BE2C (cell line): ENCODE data around the gene NOL12.
"Not testable (repeated sequence)": the region's sequence is repeated elsewhere in the genome, so short reads cannot be mapped to it uniquely, and the experiment has no call there.

Experiments used
- DNase-seq: peaks from one replicate; pipeline ENCODE4 v3.0.0-alpha.2; 2020
- H3K27me3 ChIP-seq: fragments of 250-450 bp; sonication (Bioruptor Pico); 2 replicates; pipeline ENCODE4 v1.5.1; 2020; ENCODE audit warnings: mild to moderate bottlenecking
- H3K36me3 ChIP-seq: fragments of 250-450 bp; sonication (Bioruptor Pico); 2 replicates; pipeline ENCODE4 v1.5.1; 2020; ENCODE audit warnings: mild to moderate bottlenecking
- H3K4me1 ChIP-seq: fragments of 250-450 bp; sonication (Bioruptor Pico); 2 replicates; pipeline ENCODE4 v1.5.1; 2020
- H3K4me3 ChIP-seq: 2 replicates; pipeline ENCODE4 v1.5.1; 2011; ENCODE audit warnings: low read depth, low read length
- H3K9me3 ChIP-seq: fragments of 250-450 bp; sonication (Bioruptor Pico); 2 replicates; pipeline ENCODE4 v1.5.1; 2020
- TF ChIP-seq, protein P1 (sequence below): IDR thresholded peaks from 2 replicates; pipeline ENCODE4 v1.5.1; 2012; ENCODE audit warnings: mild to moderate bottlenecking, low read depth, low read length

NOL12 gene

DNA sequence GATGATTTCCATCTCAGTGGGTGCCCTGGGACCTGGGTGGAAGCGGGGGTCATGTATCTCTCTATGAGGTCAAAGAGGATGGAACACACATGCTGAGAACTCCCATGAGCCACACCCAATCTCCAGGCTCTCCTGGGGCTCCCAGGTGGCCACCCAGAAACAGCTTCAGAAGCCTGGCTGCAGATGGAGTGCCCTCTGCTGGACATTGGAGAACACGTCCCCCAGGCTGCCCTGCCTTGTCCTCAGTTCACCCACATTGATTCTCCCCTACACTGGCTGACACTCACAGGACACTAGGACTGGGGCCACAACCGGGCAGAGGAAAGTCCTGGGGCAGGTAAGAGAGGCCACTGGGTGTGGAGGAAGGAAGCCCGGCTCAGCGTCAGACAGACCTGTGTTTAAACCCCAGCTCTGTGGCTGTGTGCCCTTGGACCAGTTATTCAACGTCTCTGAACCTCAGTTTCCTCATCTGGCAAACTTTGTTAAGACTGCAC lies 4.5 kb upstream of the NOL12 start:
- Histone ChIP-seq H3K4me1 (peaks cover under 1% of the 10 kb centered on the region; the same call in 1 of the 2 replicates), H3K36me3 (no peaks in the 10 kb centered on the region), H3K9me3 (no peaks in the 10 kb centered on the region), H3K27me3 (no peaks in the 10 kb centered on the region), H3K4me3 (no peak overlapping the region)
- DNase-seq = peak; percentile 81
- TF ChIP-seq, protein P1, sequence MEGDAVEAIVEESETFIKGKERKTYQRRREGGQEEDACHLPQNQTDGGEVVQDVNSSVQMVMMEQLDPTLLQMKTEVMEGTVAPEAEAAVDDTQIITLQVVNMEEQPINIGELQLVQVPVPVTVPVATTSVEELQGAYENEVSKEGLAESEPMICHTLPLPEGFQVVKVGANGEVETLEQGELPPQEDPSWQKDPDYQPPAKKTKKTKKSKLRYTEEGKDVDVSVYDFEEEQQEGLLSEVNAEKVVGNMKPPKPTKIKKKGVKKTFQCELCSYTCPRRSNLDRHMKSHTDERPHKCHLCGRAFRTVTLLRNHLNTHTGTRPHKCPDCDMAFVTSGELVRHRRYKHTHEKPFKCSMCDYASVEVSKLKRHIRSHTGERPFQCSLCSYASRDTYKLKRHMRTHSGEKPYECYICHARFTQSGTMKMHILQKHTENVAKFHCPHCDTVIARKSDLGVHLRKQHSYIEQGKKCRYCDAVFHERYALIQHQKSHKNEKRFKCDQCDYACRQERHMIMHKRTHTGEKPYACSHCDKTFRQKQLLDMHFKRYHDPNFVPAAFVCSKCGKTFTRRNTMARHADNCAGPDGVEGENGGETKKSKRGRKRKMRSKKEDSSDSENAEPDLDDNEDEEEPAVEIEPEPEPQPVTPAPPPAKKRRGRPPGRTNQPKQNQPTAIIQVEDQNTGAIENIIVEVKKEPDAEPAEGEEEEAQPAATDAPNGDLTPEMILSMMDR = peak; percentile 95

DNA sequence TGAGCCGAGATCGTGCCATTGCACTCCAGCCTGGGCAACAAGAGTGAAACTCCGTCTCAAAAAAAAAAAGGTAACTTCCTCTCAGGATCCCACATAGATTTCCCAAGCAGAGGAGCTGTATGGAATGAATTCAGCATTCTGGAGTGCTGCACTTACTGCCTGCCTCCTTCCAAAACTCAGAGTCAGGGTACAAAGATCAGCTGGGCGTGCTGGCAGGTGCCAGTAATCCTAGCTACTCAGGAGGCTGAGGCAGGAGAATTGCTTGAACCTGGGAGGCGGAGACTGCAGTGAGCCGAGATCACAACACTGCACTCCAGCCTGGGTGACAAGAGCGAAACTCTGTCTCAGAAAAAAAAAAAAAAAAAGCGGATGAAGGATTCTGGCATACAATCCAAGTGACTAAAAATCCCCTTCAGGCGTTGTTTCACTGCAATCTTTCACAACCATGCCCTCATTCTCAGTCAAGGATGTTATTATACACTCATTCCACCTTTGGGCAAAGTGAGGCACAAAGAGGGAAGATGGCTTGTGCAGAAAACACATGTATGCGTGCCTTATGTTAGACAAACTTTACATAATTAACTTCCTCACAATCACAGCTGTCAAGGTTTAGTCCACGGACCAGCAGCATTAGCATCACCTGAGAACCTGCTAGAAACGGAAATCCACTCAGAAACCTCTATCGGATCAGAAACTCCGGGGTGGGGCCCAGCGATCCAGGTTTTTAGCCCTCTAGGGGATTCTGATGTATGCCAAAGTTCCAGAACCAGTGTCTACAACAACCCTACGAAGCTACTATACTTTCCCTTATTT lies 1.1 kb upstream of the NOL12 start:
- TF ChIP-seq, protein P1 = no peak
- no peak for DNase-seq
- Histone ChIP-seq H3K36me3 (peaks cover 14% of the 10 kb centered on the region), H3K4me3 (no peak overlapping the region), H3K27me3 (no peaks in the 10 kb centered on the region), H3K9me3 (no peaks in the 10 kb centered on the region), H3K4me1 (no peaks in the 10 kb centered on the region)

DNA sequence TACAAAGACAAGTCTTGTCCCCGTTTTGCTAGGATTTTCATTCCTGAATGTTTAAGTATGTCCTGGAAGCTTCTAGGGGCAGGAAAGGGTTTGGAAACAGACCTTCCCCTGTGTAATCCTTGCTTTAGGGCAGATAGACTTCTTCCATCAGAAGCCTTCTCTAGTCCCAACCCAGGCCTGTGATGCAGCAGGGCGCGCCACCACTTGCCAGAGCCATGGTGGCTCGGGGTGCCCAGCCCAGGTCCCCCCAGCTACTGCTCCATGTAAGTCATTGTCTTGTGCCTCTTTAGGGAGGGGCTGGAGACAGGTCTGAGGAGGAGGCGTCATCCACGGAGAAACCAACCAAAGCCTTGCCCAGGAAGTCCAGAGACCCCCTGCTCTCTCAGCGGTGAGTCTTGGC lies 4.3 kb downstream of the NOL12 start:
- Histone ChIP-seq H3K9me3 (no peaks in the 10 kb centered on the region), H3K27me3 (no peaks in the 10 kb centered on the region), H3K4me3 (no peak overlapping the region), H3K4me1 (no peaks in the 10 kb centered on the region), H3K36me3 (peaks cover 50% of the 10 kb centered on the region)
- TF ChIP-seq, protein P1 = no peak
- DNase-seq = no peak

DNA sequence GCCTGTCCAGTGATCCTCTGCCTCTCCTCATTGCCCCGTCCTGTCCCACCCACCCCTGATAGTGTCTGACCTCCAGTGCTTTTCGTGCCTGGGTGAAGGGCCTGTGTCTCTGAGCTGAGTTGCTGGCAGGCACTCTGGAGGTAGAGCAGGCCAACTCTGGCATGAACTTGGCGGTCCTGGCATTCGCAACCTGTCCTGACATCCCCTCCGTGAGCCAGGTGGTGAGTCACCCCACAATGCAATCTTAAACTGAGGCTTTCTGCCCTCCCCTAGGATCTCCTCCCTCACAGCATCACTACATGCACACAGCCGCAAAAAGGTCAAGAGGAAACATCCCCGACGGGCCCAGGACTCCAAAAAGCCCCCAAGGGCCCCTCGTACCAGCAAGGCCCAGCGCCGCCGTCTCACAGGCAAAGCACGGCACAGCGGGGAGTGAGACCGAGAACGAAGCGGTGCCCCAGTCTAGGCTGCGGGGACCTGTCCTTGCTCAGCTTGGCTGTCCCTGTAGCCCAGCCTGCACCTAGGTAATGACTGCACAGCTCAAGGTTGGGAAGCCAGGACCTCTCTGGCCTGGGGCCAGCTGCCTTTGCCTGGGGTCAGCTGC lies 4.9 kb downstream of the NOL12 start:
- Histone ChIP-seq H3K27me3 (no peaks in the 10 kb centered on the region), H3K4me1 (peaks cover 4% of the 10 kb centered on the region), H3K4me3 (no peak overlapping the region), H3K36me3 (peaks cover 50% of the 10 kb centered on the region), H3K9me3 (no peaks in the 10 kb centered on the region)
- no peak for DNase-seq
- TF ChIP-seq, protein P1 = no peak

DNA sequence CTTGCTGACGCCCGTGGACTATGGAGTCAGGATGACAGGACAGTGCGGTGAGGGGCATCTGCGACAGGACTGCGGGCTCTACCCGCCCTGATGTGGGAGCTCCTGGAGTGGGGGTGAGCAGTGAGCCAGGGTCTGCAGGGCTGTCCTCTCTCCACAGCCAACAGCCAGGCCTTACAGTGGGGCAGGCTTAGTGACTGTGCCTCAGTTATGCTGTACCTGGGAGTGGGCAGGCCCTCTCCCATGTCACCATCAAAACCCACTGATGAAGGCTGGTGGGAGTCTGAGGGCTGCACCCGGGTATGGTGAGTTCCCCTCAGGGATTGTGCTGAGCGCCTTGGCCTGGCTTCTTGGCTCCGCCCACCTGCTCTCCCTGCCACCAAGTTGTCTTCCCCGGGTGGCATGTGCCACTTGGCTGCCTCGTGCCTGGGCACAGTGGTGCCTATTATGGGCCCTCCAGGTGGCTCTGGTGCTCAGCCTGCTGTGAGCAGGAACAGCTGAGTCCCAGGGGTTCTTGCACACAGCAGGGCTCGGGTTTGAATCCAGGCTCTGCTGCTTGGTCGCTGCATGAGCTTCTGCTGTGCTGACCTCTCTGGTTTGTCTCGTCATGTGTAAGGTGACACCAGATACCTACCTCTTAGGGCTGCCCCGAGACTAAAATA lies 6.6 kb downstream of the NOL12 start:
- DNase-seq = no peak
- Histone ChIP-seq H3K9me3 (no peaks in the 10 kb centered on the region), H3K4me1 (peaks cover 10% of the 10 kb centered on the region), H3K27me3 (no peaks in the 10 kb centered on the region), H3K36me3 (peaks cover 50% of the 10 kb centered on the region), H3K4me3 (no peak overlapping the region)
- TF ChIP-seq, protein P1 = no peak

DNA sequence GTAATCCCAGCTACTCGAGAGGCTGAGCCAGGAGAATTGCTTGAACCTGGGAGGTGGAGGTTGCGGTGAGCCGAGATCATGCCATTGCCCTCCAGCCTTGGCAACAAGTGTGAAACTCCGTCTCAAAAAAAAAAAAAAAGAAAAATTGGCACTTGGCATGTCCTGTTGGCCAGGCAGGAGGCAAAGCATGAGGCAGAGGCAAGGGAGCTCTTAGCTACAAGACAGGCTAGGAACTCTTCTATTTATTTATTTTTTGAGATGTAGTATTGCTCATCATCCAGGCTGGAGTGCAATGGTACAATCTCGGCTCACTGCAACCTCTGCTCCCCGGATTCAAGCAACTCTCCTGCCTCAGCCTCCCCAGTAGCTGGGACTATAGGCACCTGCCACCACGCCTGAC lies 8.0 kb downstream of the NOL12 start:
- not testable (repeated sequence) for H3K4me1 ChIP-seq, H3K4me3 ChIP-seq, H3K27me3 ChIP-seq, H3K9me3 ChIP-seq, DNase-seq
- peaks cover 38% of the 10 kb centered on the region for H3K36me3 ChIP-seq

DNA sequence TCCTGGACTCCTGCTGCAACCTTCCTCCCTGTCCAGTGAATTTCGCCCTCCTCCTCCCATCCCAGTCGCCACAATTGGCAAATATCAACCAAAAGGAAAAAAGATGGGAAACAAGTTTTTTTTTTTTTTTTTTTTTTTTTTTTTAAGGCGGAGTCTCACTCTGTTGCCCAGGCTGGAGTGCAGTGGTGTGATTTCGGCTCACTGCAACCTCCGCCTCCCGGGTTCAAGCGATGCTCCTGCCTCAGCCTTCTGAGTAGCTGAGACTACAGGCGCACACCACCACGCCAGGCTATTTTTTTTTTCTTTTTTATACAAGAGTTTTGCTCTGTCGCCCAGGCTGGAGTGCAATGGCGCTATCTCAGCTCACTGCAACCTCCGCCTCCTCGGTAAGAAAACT lies 10.1 kb downstream of the NOL12 start:
- H3K4me3 ChIP-seq = peak overlapping the region; percentile 30; the same call in 1 of the 2 replicates
- not testable (repeated sequence) for H3K27me3 ChIP-seq, H3K4me1 ChIP-seq, DNase-seq, H3K9me3 ChIP-seq
- peaks cover 24% of the 10 kb centered on the region for H3K36me3 ChIP-seq
